GM23338 (cell line): ENCODE results near the gene SUSD3. TPM values are rescaled to one million over a fixed set of nuclear protein-coding genes. Genes with fewer than 3 reads are reported as not detected.

Experiments
- ATAC-seq: fragments of 200-7000 bp; cut with Tn5 transposase; 3 replicates; pipeline ENCODE4 v1.9.1; 2020
- DNase-seq: peaks from one replicate; pipeline ENCODE4 v3.0.0-alpha.2; 2015; ENCODE audit warnings: low spot score
- H2AFZ ChIP-seq: fragments of 200-600 bp; sonication (generic); 2 replicates; pipeline ENCODE4 v1.8.0; 2016; ENCODE audit warnings: antibody characterized with exemption, mild to moderate bottlenecking, moderate library complexity
- H3F3A ChIP-seq: fragments of 200-600 bp; sonication (generic); replicated peaks from 2 replicates; pipeline ENCODE4 v1.8.0; 2017; ENCODE audit warnings: antibody characterized with exemption, mixed run types, low read depth
- H3K27ac ChIP-seq: fragments of 200-600 bp; sonication (generic); 2 replicates; pipeline ENCODE4 v1.6.1; 2016; ENCODE audit warnings: low read depth
- H3K27me3 ChIP-seq: fragments of 200-600 bp; sonication (generic); 2 replicates; pipeline ENCODE4 v1.8.0; 2016; ENCODE audit warnings: mild to moderate bottlenecking, mixed run types, moderate library complexity; ENCODE audit not compliant: insufficient read depth
- H3K36me3 ChIP-seq: fragments of 200-600 bp; sonication (generic); 2 replicates; pipeline ENCODE4 v1.8.0; 2016; ENCODE audit warnings: mild to moderate bottlenecking; ENCODE audit not compliant: insufficient read depth
- H3K4me1 ChIP-seq: fragments of 200-600 bp; sonication (generic); 2 replicates; pipeline ENCODE4 v1.8.0; 2016; ENCODE audit warnings: mild to moderate bottlenecking, moderate library complexity; ENCODE audit not compliant: insufficient read depth
- H3K4me2 ChIP-seq: fragments of 200-600 bp; sonication (generic); 2 replicates; pipeline ENCODE4 v1.7.1; 2017; ENCODE audit warnings: mixed run types
- H3K4me3 ChIP-seq: fragments of 200-600 bp; sonication (generic); 2 replicates; pipeline ENCODE4 v1.6.1; 2016; ENCODE audit warnings: mixed run types
- H3K79me2 ChIP-seq: fragments of 200-600 bp; sonication (generic); replicated peaks from 2 replicates; pipeline ENCODE4 v1.8.0; 2017; ENCODE audit warnings: mild to moderate bottlenecking; ENCODE audit not compliant: insufficient read depth
- H3K9me2 ChIP-seq: fragments of 200-600 bp; sonication (generic); 2 replicates; pipeline ENCODE4 v1.8.0; 2017; ENCODE audit not compliant: insufficient read depth
- H4K20me1 ChIP-seq: fragments of 200-600 bp; sonication (generic); replicated peaks from 2 replicates; pipeline ENCODE4 v1.8.0; 2017; ENCODE audit warnings: mild to moderate bottlenecking; ENCODE audit not compliant: insufficient read depth
- H3K27ac Mint-ChIP-seq: 2 replicates; pipeline ENCODE4 v1.8.0; 2020; ENCODE audit warnings: inconsistent platforms, mild to moderate bottlenecking, moderate library complexity, mixed read lengths
- H3K27me3 Mint-ChIP-seq: 3 replicates; pipeline ENCODE4 v1.8.0; 2022; ENCODE audit warnings: low read depth, mild to moderate bottlenecking, moderate library complexity, mixed read lengths, inconsistent platforms; ENCODE audit not compliant: insufficient read depth, poor library complexity
- H3K36me3 Mint-ChIP-seq: 3 replicates; pipeline ENCODE4 v1.8.0; 2021; ENCODE audit warnings: low read depth, mild to moderate bottlenecking, inconsistent platforms, moderate library complexity, mixed read lengths
- H3K4me1 Mint-ChIP-seq: 3 replicates; pipeline ENCODE4 v1.8.0; 2020; ENCODE audit warnings: mild to moderate bottlenecking, inconsistent platforms, mixed read lengths
- H3K4me3 Mint-ChIP-seq: 3 replicates; pipeline ENCODE4 v1.8.0; 2021; ENCODE audit warnings: moderate library complexity, mild to moderate bottlenecking, inconsistent platforms, mixed read lengths
- H3K9me3 Mint-ChIP-seq: 3 replicates; pipeline ENCODE4 v1.8.0; 2020; ENCODE audit warnings: moderate library complexity, mild to moderate bottlenecking, inconsistent platforms, mixed read lengths
- CREB1 ChIP-seq: fragments of 250-450 bp; sonication (Bioruptor Pico); IDR thresholded peaks from 2 replicates; pipeline ENCODE4 v1.5.0; 2020; ENCODE audit warnings: low read depth, mild to moderate bottlenecking, moderate library complexity
- EZH2 ChIP-seq: fragments of 200-600 bp; sonication (generic); IDR thresholded peaks from one replicate; pipeline ENCODE4 v1.8.0; 2017; ENCODE audit warnings: antibody characterized with exemption, mild to moderate bottlenecking, low read depth; ENCODE audit not compliant: unreplicated experiment
- EZH2phosphoT487 ChIP-seq: fragments of 200-600 bp; sonication (generic); IDR thresholded peaks from one replicate; pipeline ENCODE4 v1.8.1; 2018; ENCODE audit warnings: antibody characterized with exemption; ENCODE audit not compliant: unreplicated experiment
- JUNB ChIP-seq: IDR thresholded peaks from one replicate; pipeline ENCODE4 v1.6.1; 2016; ENCODE audit warnings: antibody characterized with exemption; ENCODE audit not compliant: unreplicated experiment
- NANOG ChIP-seq: IDR thresholded peaks from 2 replicates; pipeline ENCODE4 v1.6.1; 2016; ENCODE audit warnings: antibody characterized with exemption, borderline replicate concordance
- ZNF114 ChIP-seq: fragments of 250-450 bp; sonication (Bioruptor Pico); IDR thresholded peaks from 2 replicates; pipeline ENCODE4 v1.5.0; 2020; ENCODE audit warnings: mild to moderate bottlenecking, moderate library complexity
- ZNF331 ChIP-seq: fragments of 250-450 bp; sonication (Bioruptor Pico); IDR thresholded peaks from 2 replicates; pipeline ENCODE4 v1.5.0; 2020; ENCODE audit warnings: low read depth, mild to moderate bottlenecking, moderate library complexity
- polyA plus RNA-seq: library from polyadenylated mRNA; unstranded; fragments of >200 nt; fragmentation: Nextera tagmentation; extraction: Ambion mirVana; gene quantifications from 2 replicates; pipeline ENCODE4 v1.2.1, GENCODE V29; 2016
- total RNA-seq: library from RNA; depleted of rRNA; stranded (reverse); fragments of >200 nt; shearing (Covaris generic); gene quantifications from 2 replicates; pipeline ENCODE4 v1.2.3, GENCODE V29; 2014
- TF ChIP-seq, protein P1 (sequence below): IDR thresholded peaks from 2 replicates; pipeline ENCODE4 v1.6.1; 2016; ENCODE audit warnings: antibody characterized with exemption
- TF ChIP-seq, protein P2 (sequence below): IDR thresholded peaks from one replicate; pipeline ENCODE4 v1.6.1; 2018; ENCODE audit warnings: antibody characterized with exemption; ENCODE audit not compliant: unreplicated experiment

The SUSD3 gene
- total and polyA plus RNA-seq, 2 experiments from 2014 or later, result 6.9 to 20.1 TPM

DNA sequence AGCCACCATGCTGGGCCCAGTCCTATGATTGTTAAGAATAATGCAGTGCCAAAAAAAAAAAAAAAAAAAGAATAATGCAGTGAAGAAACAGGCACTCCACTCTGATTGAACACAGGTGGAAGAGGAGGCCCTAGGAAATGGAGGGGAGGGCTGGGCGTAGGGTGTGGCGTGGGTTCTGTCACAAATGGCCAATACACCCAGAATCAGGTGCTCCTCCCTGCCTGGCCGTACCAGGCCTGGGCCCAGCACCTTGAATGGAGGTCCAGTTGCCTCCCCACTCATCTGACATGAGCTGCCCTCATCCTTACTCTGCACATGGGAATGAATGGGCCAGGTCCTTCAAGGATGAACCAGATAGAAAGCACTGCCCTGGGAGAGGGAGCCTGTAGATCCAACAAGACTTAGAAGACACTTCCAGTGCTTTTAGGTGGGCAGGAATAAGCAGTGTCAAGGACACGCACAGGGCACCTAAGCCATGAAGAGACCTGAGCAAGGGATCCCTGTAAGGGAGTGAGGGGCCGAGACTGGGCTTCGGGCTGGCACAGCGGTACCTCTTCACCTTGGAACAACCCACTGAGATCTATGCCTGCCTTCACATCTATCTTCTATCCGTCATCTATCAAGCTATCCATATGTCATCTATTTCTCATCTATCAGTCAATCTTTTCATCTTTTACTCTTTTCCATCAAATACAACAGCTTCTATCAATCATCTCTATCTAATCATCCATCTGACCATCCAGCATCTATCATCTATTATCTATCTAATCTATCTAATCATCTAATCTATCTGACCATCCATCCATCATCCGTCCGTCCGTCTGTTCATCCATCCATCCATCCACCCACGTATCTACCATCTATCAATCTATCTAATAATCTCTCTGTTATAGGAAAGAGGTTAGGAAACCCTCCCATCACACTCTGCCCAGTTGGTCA, 59.7 kb downstream of the SUSD3 start:
- no peak overlapping the region for H2AFZ ChIP-seq
- ATAC-seq (no peak), DNase-seq (no peak)
- H3K27ac ChIP-seq, result no peak overlapping the region
- no peaks in the 10 kb centered on the region for H3K36me3 ChIP-seq
- no peaks in the 10 kb centered on the region for H3K9me2 ChIP-seq
- Mint-ChIP-seq H3K27me3 (peaks cover 6% of the 10 kb centered on the region), H3K4me1 (peaks cover 13% of the 10 kb centered on the region), H3K9me3 (no peaks in the 10 kb centered on the region), H3K4me3 (no peak overlapping the region; the same call in 2 of the 3 replicates), H3K36me3 (no peaks in the 10 kb centered on the region), H3K27ac (no peak overlapping the region)
- no peaks in the 10 kb centered on the region for H3F3A ChIP-seq
- TF ChIP-seq CREB1 (CRISPR knock-in tag), result no peak
- no peak overlapping the region for H3K4me3 ChIP-seq
- no peaks in the 10 kb centered on the region for H3K27me3 ChIP-seq
- H3K4me2 ChIP-seq, result no peak overlapping the region
- H4K20me1 ChIP-seq, result no peaks in the 10 kb centered on the region
- peaks cover 10% of the 10 kb centered on the region for H3K4me1 ChIP-seq
- no peaks in the 10 kb centered on the region for H3K79me2 ChIP-seq

DNA sequence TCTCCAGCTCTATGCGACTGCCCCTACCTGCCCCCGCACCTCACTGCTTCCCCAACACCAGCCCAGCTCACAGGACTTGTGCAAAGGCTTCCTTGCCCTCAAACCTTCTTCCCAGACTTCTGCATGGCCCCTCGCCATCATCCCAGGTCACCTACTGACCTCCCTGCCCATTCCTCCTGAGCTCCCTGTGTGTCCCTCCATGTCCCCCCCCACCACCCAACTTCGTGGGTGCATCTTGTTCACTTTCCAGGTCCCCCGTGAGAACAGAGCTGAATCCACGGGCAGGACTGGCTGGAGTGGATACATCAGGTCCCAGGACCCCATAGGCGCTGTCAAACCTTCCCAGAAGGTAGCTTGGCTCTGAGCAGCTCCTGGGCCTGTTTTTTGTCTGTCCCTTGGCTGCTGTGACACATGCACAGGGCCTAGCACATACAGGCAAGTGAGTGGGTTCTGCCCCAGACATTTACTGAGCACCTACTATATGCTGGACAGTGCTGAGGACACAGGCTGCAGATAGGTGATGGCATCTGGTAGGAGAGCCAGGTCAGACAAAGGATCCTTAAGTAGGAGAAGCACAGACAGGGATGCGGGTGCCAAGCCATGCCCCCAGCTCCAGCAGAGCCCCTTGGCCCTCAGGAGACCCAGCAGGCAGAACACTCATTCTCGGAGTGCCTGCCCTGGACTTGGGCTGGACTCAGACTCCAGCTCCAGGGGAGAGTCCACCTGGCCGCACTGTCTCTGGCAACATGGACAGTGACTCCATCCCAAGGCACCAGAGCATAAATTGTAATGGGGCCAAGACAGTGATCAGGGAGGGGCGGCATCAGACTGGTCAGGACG, 60.6 kb downstream of the SUSD3 start:
- Histone ChIP-seq H3K79me2 (no peaks in the 10 kb centered on the region), H3F3A (no peaks in the 10 kb centered on the region), H3K36me3 (no peaks in the 10 kb centered on the region), H4K20me1 (no peaks in the 10 kb centered on the region), H2AFZ (no peak overlapping the region), H3K4me1 (peaks cover 10% of the 10 kb centered on the region), H3K9me2 (no peaks in the 10 kb centered on the region), H3K27ac (no peak overlapping the region), H3K4me3 (no peak overlapping the region), H3K27me3 (no peaks in the 10 kb centered on the region), H3K4me2 (no peak overlapping the region)
- DNase-seq, result no peak
- Mint-ChIP-seq H3K4me1 (peaks cover 13% of the 10 kb centered on the region), H3K27ac (no peak overlapping the region), H3K9me3 (no peaks in the 10 kb centered on the region), H3K36me3 (no peaks in the 10 kb centered on the region), H3K4me3 (no peak overlapping the region), H3K27me3 (peaks cover 6% of the 10 kb centered on the region)
- no peak for ATAC-seq
- no peak for TF ChIP-seq CREB1 (CRISPR knock-in tag)
- no peak for TF ChIP-seq JUNB
- TF ChIP-seq EZH2, result no peak
- TF ChIP-seq EZH2phosphoT487, result no peak
- TF ChIP-seq ZNF114 (CRISPR knock-in tag), result no peak
- no peak for TF ChIP-seq ZNF331
- TF ChIP-seq NANOG, result no peak
- TF ChIP-seq, protein P1, sequence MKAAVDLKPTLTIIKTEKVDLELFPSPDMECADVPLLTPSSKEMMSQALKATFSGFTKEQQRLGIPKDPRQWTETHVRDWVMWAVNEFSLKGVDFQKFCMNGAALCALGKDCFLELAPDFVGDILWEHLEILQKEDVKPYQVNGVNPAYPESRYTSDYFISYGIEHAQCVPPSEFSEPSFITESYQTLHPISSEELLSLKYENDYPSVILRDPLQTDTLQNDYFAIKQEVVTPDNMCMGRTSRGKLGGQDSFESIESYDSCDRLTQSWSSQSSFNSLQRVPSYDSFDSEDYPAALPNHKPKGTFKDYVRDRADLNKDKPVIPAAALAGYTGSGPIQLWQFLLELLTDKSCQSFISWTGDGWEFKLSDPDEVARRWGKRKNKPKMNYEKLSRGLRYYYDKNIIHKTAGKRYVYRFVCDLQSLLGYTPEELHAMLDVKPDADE, result no peak
- TF ChIP-seq, protein P2, sequence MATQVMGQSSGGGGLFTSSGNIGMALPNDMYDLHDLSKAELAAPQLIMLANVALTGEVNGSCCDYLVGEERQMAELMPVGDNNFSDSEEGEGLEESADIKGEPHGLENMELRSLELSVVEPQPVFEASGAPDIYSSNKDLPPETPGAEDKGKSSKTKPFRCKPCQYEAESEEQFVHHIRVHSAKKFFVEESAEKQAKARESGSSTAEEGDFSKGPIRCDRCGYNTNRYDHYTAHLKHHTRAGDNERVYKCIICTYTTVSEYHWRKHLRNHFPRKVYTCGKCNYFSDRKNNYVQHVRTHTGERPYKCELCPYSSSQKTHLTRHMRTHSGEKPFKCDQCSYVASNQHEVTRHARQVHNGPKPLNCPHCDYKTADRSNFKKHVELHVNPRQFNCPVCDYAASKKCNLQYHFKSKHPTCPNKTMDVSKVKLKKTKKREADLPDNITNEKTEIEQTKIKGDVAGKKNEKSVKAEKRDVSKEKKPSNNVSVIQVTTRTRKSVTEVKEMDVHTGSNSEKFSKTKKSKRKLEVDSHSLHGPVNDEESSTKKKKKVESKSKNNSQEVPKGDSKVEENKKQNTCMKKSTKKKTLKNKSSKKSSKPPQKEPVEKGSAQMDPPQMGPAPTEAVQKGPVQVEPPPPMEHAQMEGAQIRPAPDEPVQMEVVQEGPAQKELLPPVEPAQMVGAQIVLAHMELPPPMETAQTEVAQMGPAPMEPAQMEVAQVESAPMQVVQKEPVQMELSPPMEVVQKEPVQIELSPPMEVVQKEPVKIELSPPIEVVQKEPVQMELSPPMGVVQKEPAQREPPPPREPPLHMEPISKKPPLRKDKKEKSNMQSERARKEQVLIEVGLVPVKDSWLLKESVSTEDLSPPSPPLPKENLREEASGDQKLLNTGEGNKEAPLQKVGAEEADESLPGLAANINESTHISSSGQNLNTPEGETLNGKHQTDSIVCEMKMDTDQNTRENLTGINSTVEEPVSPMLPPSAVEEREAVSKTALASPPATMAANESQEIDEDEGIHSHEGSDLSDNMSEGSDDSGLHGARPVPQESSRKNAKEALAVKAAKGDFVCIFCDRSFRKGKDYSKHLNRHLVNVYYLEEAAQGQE, result no peak
